Naive thymus-derived CD4-positive, alpha-beta T cell (primary cell): ENCODE data around the gene INPP5J. TPM values are rescaled to one million over a fixed set of nuclear protein-coding genes. Genes with fewer than 3 reads are reported as not detected.

Experiments used
- ATAC-seq: fragments of 150-1000 bp; cut with Tn5 transposase; 2 replicates; pipeline ENCODE4 v1.10.0; 2021; ENCODE audit warnings: mild to moderate bottlenecking, moderate library complexity
- CTCF ChIA-PET: fragments of 350-600 bp; sonication (Branson Sonifier 250); formaldehyde crosslinking; loops from one replicate; lab custom pipeline; 2021; ENCODE audit warnings: antibody characterized with exemption; lab: Charles Lee
- POLR2A ChIA-PET: fragments of 350-600 bp; sonication (Branson Sonifier 250); formaldehyde crosslinking; loops from one replicate; lab custom pipeline; 2021; ENCODE audit warnings: antibody characterized with exemption, inconsistent platforms; lab: Charles Lee
- DNase-seq, 9 donors: peaks; one replicate each; pipeline versions ENCODE4 v3.0.0 to v3.0.0-alpha.2; 2020 to 2022; ENCODE audit warnings: mixed read lengths in 1 of 9
- H3K27ac ChIP-seq: one replicate; pipeline ENCODE4 v1.7.0; 2013; ENCODE audit warnings: mild to moderate bottlenecking, low read depth, low read length, moderate library complexity
- H3K27me3 ChIP-seq, 2 donors: one replicate each; pipeline ENCODE4 v1.7.0; 2013; ENCODE audit warnings: low read length in 2 of 2, mild to moderate bottlenecking in 2 of 2, moderate library complexity in 2 of 2; ENCODE audit not compliant: control insufficient read depth in 2 of 2, insufficient read depth in 2 of 2
- H3K36me3 ChIP-seq, 3 experiments: 1 replicate in 2 of 3; 2 replicates in 1 of 3; pipeline ENCODE4 v1.7.0; 2013; ENCODE audit warnings: low read length in 3 of 3, mild to moderate bottlenecking in 3 of 3, moderate library complexity in 1 of 3; ENCODE audit not compliant: insufficient read depth in 3 of 3, control insufficient read depth in 2 of 3
- H3K4me1 ChIP-seq, 2 donors: one replicate each; pipeline ENCODE4 v1.7.0; 2013; ENCODE audit warnings: low read length in 2 of 2, mild to moderate bottlenecking in 2 of 2, moderate library complexity in 1 of 2; ENCODE audit not compliant: control insufficient read depth in 2 of 2, insufficient read depth in 2 of 2
- H3K4me3 ChIP-seq: 2 replicates; pipeline ENCODE4 v1.7.0; 2013; ENCODE audit warnings: mild to moderate bottlenecking, low read length
- H3K9me3 ChIP-seq, 3 experiments: 1 replicate in 2 of 3; 2 replicates in 1 of 3; pipeline ENCODE4 v1.7.0; 2013; ENCODE audit warnings: low read length in 3 of 3; ENCODE audit not compliant: control insufficient read depth in 2 of 3
- H3K27ac Mint-ChIP-seq, 9 donors: one replicate each; pipeline ENCODE4 v1.8.0; 2020 to 2022; ENCODE audit warnings: mixed read lengths in 9 of 9, mild to moderate bottlenecking in 8 of 9, moderate library complexity in 5 of 9, inconsistent platforms in 2 of 9
- H3K27me3 Mint-ChIP-seq, 5 donors: one replicate each; pipeline ENCODE4 v1.8.0; 2021 to 2022; ENCODE audit warnings: mixed read lengths in 5 of 5, mild to moderate bottlenecking in 1 of 5
- H3K36me3 Mint-ChIP-seq, 5 donors: one replicate each; pipeline ENCODE4 v1.8.0; 2020 to 2022; ENCODE audit warnings: mixed read lengths in 5 of 5, mild to moderate bottlenecking in 3 of 5, inconsistent platforms in 1 of 5
- H3K4me1 Mint-ChIP-seq, 7 donors: one replicate each; pipeline ENCODE4 v1.8.0; 2020 to 2022; ENCODE audit warnings: mixed read lengths in 7 of 7, mild to moderate bottlenecking in 3 of 7, inconsistent platforms in 1 of 7
- H3K4me3 Mint-ChIP-seq, 10 donors: one replicate each; pipeline ENCODE4 v1.8.0; 2020 to 2022; ENCODE audit warnings: mild to moderate bottlenecking in 10 of 10, mixed read lengths in 10 of 10, moderate library complexity in 6 of 10, inconsistent platforms in 2 of 10
- H3K9me3 Mint-ChIP-seq, 11 donors: one replicate each; pipeline ENCODE4 v1.8.0; 2020 to 2022; ENCODE audit warnings: mixed read lengths in 11 of 11, mild to moderate bottlenecking in 4 of 11, inconsistent platforms in 1 of 11, moderate library complexity in 1 of 11
- intact Hi-C, 2 donors: fragments of 100-400 bp; cut with micrococcal nuclease; formaldehyde crosslinking; loops; one replicate each; pipeline ENCODE4 v1.15.1; 2023
- polyA plus RNA-seq, 2 donors: library from polyadenylated mRNA; unstranded; fragments of 300-500 nt; fragmentation: Illumina TruSeq; gene quantifications; one replicate each; pipeline ENCODE4 v1.2.3, GENCODE V29; 2021
- total RNA-seq, 6 experiments: library from RNA in 5 of 6; stranded (reverse) in 5 of 6; gene quantifications; 1 replicate in 5 of 6; 2 replicates in 1 of 6; pipeline ENCODE4 v1.2.3 and lab custom pipeline; 2021 to 2026

Gene INPP5J
- total and polyA plus RNA-seq, 7 experiments from 2014 or later: 0.24 to 0.81 (median 0.51) TPM; not detected in 3

DNA sequence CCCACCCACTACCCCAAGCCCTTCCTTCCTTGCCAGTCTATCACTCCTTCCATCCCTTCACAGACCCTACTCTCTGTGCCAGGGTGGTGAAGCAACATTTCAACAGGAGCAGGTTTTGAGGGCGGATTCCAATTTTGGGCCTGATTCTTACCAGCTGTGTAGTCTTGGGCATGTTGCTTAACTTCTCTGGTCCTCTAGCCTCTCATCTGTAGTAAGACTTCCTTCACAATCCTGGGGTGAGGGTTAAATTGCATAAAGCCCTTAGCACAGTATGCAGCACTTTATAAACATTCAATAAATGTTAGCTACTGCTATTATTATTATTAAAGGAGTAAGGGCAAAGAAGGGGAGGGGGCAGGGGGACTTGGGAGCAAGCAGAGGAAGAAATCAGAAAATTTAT, 32.2 kb downstream of the INPP5J start:
- H3K4me3 Mint-ChIP-seq: no peak overlapping the region
- ChIA-PET CTCF (no interaction called here), POLR2A (interaction anchor here (0.6 kb wide), 1 partner anchor 178 kb away, joined by 3 read pairs; no protein-coding TSS in a partner anchor)
- H3K4me3 ChIP-seq: no peak overlapping the region
- H3K27ac Mint-ChIP-seq: no peak overlapping the region
- intact Hi-C loops: no loop called here
- DNase-seq (no peak), ATAC-seq (no peak)
- H3K9me3 ChIP-seq: no peaks in the 10 kb centered on the region
- no peaks in the 10 kb centered on the region for H3K36me3 ChIP-seq
- no peaks in the 10 kb centered on the region for H3K4me1 ChIP-seq
- H3K4me1 Mint-ChIP-seq: peaks cover 1 to 7% (median 5%) of the 10 kb centered on the region in 7 donors
- H3K36me3 Mint-ChIP-seq: peaks cover 0 to under 1% (median 0%) of the 10 kb centered on the region in 5 donors
- H3K9me3 Mint-ChIP-seq: peaks cover 0 to 3% (median 0%) of the 10 kb centered on the region in 11 donors
- peaks cover 0 to 22% (median 0%) of the 10 kb centered on the region in 5 donors for H3K27me3 Mint-ChIP-seq
- no peak overlapping the region for H3K27ac ChIP-seq
- H3K27me3 ChIP-seq: no peaks in the 10 kb centered on the region

GRCh38 chr22:31155422-31155821, 32.7 kb downstream of the INPP5J start:
- Mint-ChIP-seq H3K36me3 (peaks cover 0 to 2% (median 0%) of the 10 kb centered on the region in 5 donors), H3K27ac (no peak overlapping the region), H3K9me3 (peaks cover 0 to 3% (median 0%) of the 10 kb centered on the region in 11 donors), H3K4me3 (no peak overlapping the region), H3K27me3 (peaks cover 0 to 21% (median 0%) of the 10 kb centered on the region in 5 donors), H3K4me1 (peaks cover 4 to 7% (median 6%) of the 10 kb centered on the region in 7 donors)
- Histone ChIP-seq H3K4me3 (no peak overlapping the region), H3K4me1 (peaks cover 0 to under 1% of the 10 kb centered on the region in 2 donors), H3K27me3 (no peaks in the 10 kb centered on the region), H3K36me3 (no peaks in the 10 kb centered on the region), H3K9me3 (no peaks in the 10 kb centered on the region), H3K27ac (no peak overlapping the region)
- ChIA-PET POLR2A (no interaction called here), CTCF (no interaction called here)
- DNase-seq: no peak
- intact Hi-C loops: no loop called here
- no peak for ATAC-seq

DNA sequence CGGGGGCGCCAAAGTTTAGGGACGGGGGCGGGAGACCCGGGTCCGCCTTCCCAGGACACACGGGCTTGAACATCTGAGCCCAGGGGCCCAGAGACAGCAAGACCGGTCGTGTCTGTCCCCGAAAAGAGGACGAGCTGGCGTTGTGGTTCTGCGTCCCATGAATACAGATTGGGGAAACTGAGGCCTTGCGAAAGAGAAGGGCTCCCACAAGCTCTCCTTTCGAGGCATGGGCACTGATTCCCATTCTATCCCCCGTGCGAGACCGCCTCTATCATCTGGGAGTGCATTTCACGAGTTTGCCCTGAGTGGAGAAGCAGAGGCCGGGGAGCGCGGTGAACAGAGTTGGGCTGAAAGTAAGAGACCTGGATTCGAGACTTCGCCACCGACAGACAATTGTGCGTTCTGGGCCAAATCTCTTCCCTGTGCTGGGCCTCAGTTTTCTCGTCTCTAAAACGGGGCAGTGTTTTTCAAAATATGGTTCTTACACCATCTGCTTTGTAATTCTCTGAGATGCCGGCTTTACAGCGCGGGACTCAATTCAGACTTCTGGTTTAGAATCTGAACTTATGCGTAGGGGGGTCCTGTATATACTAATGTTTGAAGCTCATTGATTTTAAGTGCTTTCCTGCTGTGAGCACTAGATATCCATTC, 37.7 kb downstream of the INPP5J start:
- peak overlapping the region; percentile 74 for H3K27ac ChIP-seq
- peaks cover 12 to 17% of the 10 kb centered on the region in 2 donors for H3K4me1 ChIP-seq
- peak overlapping the region; percentile 87 to 100 (median 99) for H3K4me3 Mint-ChIP-seq
- no peaks in the 10 kb centered on the region for H3K27me3 ChIP-seq
- peak overlapping the region; percentile 91 to 100 (median 97) for H3K27ac Mint-ChIP-seq
- peaks cover 0 to 12% (median 0%) of the 10 kb centered on the region in 3 experiments for H3K36me3 ChIP-seq
- POLR2A ChIA-PET: interaction anchor here (0.5 to 2.5 kb wide), 8 partner anchors 51 to 1120 kb away, joined by 3 to 8 read pairs (median 5); partner anchors contain the start of genes LIMK2, MORC2, PIK3IP1 and TUG1
- no peaks in the 10 kb centered on the region for H3K9me3 ChIP-seq
- intact Hi-C loops: loop anchor here (1.0 to 5.0 kb wide), 11 partner anchors 52 to 592 kb away; partner anchors contain the start of genes LIMK2 (in 2 of the 2), SELENOM (in 2 of the 2), TUG1 (in 2 of the 2) and DEPDC5 (in 1 of the 2)
- peaks cover 25 to 42% (median 35%) of the 10 kb centered on the region in 7 donors for H3K4me1 Mint-ChIP-seq
- ATAC-seq (peak; percentile 47), DNase-seq (peak in 3 of 9 donors; percentile 5 to 26 (median 9))
- peaks cover 0 to 3% (median 0%) of the 10 kb centered on the region in 11 donors for H3K9me3 Mint-ChIP-seq
- CTCF ChIA-PET: interaction anchor here (1.0 to 1.2 kb wide), 3 partner anchors 31 to 71 kb away, joined by 3 to 5 read pairs (median 3); no protein-coding TSS in a partner anchor
- H3K4me3 ChIP-seq: peak overlapping the region; percentile 76
- H3K27me3 Mint-ChIP-seq: peaks cover 0 to 13% (median 0%) of the 10 kb centered on the region in 5 donors
- H3K36me3 Mint-ChIP-seq: peaks cover 0 to 7% (median 3%) of the 10 kb centered on the region in 5 donors

GRCh38 chr22:31161386-31161785, 38.6 kb downstream of the INPP5J start:
- peak overlapping the region; percentile 76 for H3K4me3 ChIP-seq
- peaks cover 0 to 3% (median 0%) of the 10 kb centered on the region in 11 donors for H3K9me3 Mint-ChIP-seq
- peaks cover 29 to 48% (median 40%) of the 10 kb centered on the region in 7 donors for H3K4me1 Mint-ChIP-seq
- H3K36me3 Mint-ChIP-seq: peaks cover 0 to 10% (median 3%) of the 10 kb centered on the region in 5 donors
- H3K27ac ChIP-seq: peak overlapping the region; percentile 74
- H3K4me3 Mint-ChIP-seq: peak overlapping the region; percentile 87 to 100 (median 99)
- no peaks in the 10 kb centered on the region for H3K27me3 ChIP-seq
- H3K36me3 ChIP-seq: peaks cover 0 to 19% (median 0%) of the 10 kb centered on the region in 3 experiments
- DNase-seq (no peak), ATAC-seq (no peak)
- intact Hi-C loops: loop anchor here (2.0 to 5.0 kb wide), 7 partner anchors 51 to 591 kb away; partner anchors contain the start of genes LIMK2 (in 2 of the 2), DEPDC5 (in 1 of the 2), MORC2 (in 1 of the 2) and PIK3IP1 (in 1 of the 2)
- H3K9me3 ChIP-seq: no peaks in the 10 kb centered on the region
- H3K4me1 ChIP-seq: peaks cover 12 to 17% of the 10 kb centered on the region in 2 donors
- peaks cover 0 to 13% (median 0%) of the 10 kb centered on the region in 5 donors for H3K27me3 Mint-ChIP-seq
- ChIA-PET POLR2A (interaction anchor here (1.2 kb wide), 3 partner anchors 78 to 129 kb away, joined by 3 to 7 read pairs (median 3); no protein-coding TSS in a partner anchor), CTCF (interaction anchor here (0.7 to 1.0 kb wide), 2 partner anchors 30 to 901 kb away, joined by 3 read pairs; no protein-coding TSS in a partner anchor)
- peak overlapping the region in 7 of 9 donors; percentile 91 to 100 (median 97) for H3K27ac Mint-ChIP-seq

DNA sequence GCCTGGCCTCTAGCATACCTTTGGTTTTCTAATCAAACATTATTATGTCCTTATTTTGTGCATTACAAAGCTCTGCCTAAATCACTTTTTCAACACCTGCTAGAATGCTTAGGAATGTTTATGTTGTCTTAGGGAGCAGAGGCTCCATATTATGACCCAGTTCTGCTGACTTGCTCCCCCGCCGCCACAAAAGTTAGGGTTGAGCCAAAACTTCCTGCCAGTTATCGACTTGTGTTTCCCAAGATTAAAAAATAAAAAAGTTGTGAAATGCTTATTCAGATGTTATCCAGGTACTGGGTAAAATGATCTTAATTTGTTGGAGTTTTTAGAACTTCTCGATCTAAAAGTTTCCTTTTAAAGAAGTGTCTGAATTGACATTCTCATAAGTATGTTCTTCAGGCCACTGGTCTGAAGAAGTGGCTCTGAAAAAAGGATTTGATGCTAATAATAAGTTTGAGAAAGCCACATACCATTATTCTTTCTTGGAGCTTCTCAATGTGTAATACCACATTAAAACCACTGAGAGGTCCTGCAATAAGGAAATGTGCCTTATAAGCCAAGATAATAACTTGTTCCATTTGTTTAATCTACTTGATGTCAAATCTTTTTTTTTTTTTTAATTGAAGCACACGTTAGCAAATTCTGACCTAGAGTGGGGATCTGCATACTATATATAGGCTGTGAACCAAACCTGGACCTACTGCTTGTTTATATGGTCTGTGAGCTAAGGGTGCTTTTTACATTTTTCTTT, 39.4 kb downstream of the INPP5J start:
- ChIA-PET POLR2A (interaction anchor here (0.6 kb wide), 2 partner anchors 73 to 126 kb away, joined by 3 to 6 read pairs; no protein-coding TSS in a partner anchor), CTCF (interaction anchor here (0.7 kb wide), 1 partner anchor 901 kb away, joined by 3 read pairs; no protein-coding TSS in a partner anchor)
- DNase-seq: no peak
- peak overlapping the region in 8 of 9 donors; percentile 36 to 99 (median 86) for H3K27ac Mint-ChIP-seq
- H3K9me3 ChIP-seq: no peaks in the 10 kb centered on the region
- peaks cover 30 to 54% (median 45%) of the 10 kb centered on the region in 7 donors for H3K4me1 Mint-ChIP-seq
- no peak for ATAC-seq
- peaks cover 12 to 17% of the 10 kb centered on the region in 2 donors for H3K4me1 ChIP-seq
- H3K9me3 Mint-ChIP-seq: peaks cover 0 to 3% (median 0%) of the 10 kb centered on the region in 11 donors
- intact Hi-C loops: loop anchor here (5.0 kb wide), 4 partner anchors 55 to 590 kb away; partner anchors contain the start of genes DEPDC5 (in 1 of the 2), MORC2 (in 1 of the 2), PRR14L (in 1 of the 2) and SELENOM (in 1 of the 2)
- H3K27me3 ChIP-seq: no peaks in the 10 kb centered on the region
- peaks cover 0 to 13% (median 0%) of the 10 kb centered on the region in 5 donors for H3K27me3 Mint-ChIP-seq
- H3K36me3 Mint-ChIP-seq: peaks cover 0 to 13% (median 3%) of the 10 kb centered on the region in 5 donors
- H3K4me3 Mint-ChIP-seq: peak overlapping the region in 9 of 10 donors; percentile 50 to 100 (median 95)
- H3K27ac ChIP-seq: peak overlapping the region; percentile 12
- H3K4me3 ChIP-seq: no peak overlapping the region
- peaks cover 0 to 23% (median 0%) of the 10 kb centered on the region in 3 experiments for H3K36me3 ChIP-seq
